GM12874 (cell line): ENCODE data around the gene CDKN1C.

Experiments used
- CTCF ChIP-seq: IDR thresholded peaks from 2 replicates; pipeline ENCODE4 v1.5.1; 2011; ENCODE audit warnings: low read depth, mild to moderate bottlenecking, control low read depth, low read length, moderate library complexity; ENCODE audit not compliant: insufficient read depth

CDKN1C gene

DNA sequence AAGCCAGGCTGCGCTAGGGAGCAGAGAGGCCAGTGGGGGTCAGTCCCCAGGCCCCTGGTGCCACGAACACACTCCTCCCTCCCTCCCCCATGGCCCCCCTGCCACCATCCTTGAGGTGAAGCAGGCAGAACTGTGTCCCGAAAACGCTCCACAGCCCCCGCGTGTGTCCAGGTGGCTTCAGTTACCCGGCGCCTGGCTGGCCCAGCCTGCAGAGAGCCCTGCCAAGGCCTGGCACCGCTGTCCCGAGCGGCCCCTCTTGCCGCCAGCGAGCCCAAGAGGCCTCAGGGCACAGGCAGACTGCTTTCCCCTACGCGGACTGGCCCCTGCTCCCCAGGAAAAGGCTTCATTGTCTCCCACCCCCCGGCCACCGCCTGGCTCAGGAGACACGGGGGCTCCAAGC lies 27.7 kb downstream of the CDKN1C start:
- no peak for TF ChIP-seq CTCF

DNA sequence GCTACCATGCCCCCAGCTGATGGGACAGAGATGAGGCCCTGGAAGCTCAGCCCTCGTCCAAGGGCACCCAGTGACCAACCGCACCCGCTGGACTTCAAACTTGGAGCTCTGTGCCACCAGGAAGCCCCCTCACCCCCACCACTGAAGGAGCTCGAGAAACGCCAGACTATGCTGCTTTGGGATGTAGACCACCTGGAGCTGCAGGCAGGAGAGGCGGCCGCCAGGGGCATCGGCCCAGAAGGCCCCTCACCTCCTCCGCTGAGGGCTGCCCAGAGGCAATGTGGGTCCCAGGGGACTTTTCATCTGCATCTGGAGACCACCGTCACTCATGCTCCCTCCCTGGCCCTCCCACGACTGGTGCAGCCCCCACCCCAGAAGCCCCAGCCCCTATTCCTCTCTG lies 28.3 kb downstream of the CDKN1C start:
- no peak for TF ChIP-seq CTCF

DNA sequence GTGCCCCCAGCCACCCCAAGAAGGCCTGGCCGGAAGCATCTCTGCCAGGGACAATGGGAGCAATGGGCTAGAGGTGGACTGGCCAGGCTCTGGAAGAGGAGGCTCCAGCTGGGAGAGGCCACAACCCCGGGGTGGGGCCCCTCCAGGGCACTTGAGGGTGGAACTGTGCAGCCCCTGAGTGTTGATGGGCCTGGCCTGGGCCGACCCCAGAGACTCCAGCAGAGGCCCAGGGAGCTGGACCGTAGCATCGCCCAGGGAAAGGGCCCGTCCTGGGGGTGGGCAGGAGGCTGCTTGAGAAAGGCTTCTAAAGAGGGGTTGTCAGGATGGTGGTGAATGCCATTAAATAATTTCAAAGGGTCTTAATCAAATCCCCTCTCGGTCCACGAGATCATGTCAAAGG lies 30.4 kb downstream of the CDKN1C start:
- no peak for TF ChIP-seq CTCF

DNA sequence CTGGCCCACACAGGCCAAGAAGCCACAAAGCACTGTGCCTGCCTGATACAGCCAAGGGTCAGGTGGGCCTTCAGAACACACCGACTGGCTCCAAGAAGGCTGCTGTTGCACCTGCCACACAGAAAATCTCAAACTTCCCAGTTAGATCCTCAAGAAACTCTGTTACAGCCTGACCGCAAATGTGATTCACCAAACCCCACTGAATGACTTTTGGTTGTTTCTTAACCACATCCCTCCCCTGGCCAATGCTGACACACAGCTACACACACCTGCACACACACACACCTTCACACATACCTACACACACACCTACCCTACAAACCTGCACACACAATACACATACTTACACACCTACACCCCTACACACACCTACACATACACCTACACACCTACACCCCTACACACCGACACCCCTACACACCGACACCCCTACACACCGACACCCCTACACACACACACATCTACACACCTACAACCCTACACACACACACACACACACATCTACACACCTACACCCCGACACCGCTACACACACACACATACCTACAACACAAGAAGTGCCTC lies 31.5 kb downstream of the CDKN1C start:
- TF ChIP-seq CTCF, result no peak

DNA sequence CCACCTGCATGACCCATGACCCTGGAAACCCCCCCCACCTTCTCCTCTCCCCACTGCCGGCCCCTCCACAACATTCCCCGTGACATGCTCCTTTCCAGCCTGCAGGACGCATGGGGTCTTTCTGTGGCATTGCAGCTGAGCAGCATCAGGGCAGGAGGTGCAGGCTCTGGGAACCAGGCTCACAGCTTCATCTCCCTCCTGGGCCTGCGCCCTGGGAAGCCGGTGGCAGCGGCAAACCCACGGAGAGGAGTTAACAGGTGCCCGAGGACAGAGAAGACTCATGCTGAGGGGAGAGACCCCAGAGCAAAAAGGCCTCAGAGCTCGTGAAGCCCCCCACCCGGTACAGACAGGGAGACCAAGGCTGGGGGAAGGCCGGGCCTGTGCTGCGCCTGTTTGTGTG lies 32.2 kb downstream of the CDKN1C start:
- no peak for TF ChIP-seq CTCF

DNA sequence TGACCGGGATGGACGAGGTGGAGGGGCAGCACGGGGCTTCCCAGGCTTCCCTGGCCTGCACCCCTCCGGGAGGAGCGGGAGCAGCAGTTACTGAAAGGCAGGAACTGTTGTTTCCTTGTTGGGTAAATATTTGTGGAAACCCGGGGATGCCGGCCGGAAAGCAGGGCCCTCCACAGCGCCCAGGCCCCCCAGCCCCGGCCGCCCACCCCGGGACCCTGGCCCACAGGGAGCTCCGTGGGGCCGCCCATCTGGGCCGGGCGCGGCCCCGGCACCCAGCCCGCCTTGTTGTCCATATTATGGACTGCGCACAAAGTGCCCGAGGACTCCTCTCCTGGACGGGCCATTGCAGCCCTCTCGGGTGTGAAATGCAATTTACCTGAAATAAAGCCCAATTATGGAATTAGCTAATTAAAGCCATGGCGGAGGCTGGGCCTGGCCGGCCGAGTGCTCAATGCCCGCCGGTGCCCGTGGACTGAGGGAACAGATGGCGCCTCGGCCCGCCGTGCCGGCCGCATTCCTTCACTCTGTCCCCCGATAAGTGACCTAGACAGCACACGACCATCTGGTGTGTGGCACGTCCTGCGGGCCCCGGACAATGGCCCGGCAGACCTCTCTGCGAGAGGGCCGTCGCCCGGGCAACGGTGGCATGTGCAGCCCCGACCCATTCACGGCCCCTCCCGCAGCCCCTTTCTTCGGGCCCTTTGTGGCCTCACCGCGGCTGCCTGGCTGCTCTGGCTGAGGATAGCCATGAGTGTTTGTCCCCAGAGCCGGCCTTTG lies 35.4 kb downstream of the CDKN1C start:
- no peak for TF ChIP-seq CTCF

DNA sequence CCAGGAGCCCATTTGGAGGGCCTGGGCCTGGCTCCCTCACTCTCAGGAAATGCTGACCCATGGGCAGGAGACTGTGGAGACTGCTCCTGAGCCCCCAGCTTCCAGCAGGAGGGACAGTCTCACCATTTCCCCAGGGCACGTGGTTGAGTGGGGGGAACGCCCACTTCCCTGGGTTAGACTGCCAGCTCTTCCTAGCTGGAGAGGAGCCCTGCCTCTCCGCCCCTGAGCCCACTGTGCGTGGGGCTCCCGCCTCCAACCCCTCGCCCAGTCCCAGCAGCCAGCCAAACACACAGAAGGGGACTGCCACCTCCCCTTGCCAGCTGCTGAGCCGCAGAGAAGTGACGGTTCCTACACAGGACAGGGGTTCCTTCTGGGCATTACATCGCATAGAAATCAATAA lies 37.1 kb downstream of the CDKN1C start:
- TF ChIP-seq CTCF, result no peak
